Measurements from ENCODE around the gene CCN2.

- no peak for TF ChIP-seq CTCF (IDR thresholded peaks at IDR 0.05)
- TF ChIP-seq ATOH8 (CRISPR knock-in tag; IDR thresholded peaks at IDR 0.05; ENCODE audit: low read depth) = no peak
- no peak for TF ChIP-seq RFX5 (IDR thresholded peaks at IDR 0.05)
- TF ChIP-seq EP300 (IDR thresholded peaks at IDR 0.05) = no peak
- no peak for TF ChIP-seq MYC (IDR thresholded peaks at IDR 0.05; ENCODE audit: borderline replicate concordance, low read length)
Measured at GRCh38 chr6:131976545-131977061, 25.4 kb upstream of the CCN2 start.

Data from A549 (cell line).